ENCODE results near the gene GFPT1. TPM values are rescaled to one million over a fixed set of nuclear protein-coding genes. Genes with fewer than 3 reads are reported as not detected.

GFPT1 gene
- total and polyA plus RNA-seq, 2 donors from 2014 or later, result 9.5 to 43.1 TPM

DNA sequence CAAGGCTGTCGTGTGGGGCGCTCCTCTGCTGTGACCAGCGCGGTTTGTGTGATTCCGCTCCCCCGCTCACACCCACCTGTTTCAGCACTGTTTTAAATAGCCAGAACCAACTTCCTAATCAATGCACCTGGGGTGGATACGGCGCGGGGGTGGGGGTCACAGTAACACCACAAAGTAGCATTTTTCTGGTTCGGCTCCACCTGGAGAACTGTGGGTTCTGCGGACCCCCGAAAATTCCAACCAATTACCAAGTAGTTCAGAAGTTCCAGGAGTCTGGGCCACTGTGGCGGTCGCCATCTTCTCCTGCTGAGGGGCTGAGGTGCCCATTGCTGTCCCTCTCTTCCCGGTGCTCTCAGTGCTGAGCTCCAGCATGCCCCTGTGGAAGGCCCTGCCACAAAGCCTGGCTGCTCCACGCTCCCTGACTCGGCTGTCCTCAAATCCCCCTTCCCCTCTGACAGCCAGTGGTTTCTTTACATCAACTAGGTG, 79.4 kb downstream of the GFPT1 start:
- H3K36me3 ChIP-seq (ENCODE audit: control insufficient read depth in 2 of 3, insufficient read depth in 3 of 3, low read length in 3 of 3), result no peaks in the 10 kb centered on the region
- H3K4me3 ChIP-seq (ENCODE audit: low read length in 3 of 3), result peak overlapping the region in 1 of 3 donors; percentile 64
- H3K27ac ChIP-seq (ENCODE audit: low read depth in 2 of 2, low read length in 2 of 2), result no peak overlapping the region
- peaks cover 0 to 13% (median 0%) of the 10 kb centered on the region in 3 donors for H3K4me1 ChIP-seq (ENCODE audit: control insufficient read depth in 2 of 3, insufficient read depth in 2 of 3, low read depth in 1 of 3, low read length in 3 of 3)
- TF ChIP-seq, protein P1, sequence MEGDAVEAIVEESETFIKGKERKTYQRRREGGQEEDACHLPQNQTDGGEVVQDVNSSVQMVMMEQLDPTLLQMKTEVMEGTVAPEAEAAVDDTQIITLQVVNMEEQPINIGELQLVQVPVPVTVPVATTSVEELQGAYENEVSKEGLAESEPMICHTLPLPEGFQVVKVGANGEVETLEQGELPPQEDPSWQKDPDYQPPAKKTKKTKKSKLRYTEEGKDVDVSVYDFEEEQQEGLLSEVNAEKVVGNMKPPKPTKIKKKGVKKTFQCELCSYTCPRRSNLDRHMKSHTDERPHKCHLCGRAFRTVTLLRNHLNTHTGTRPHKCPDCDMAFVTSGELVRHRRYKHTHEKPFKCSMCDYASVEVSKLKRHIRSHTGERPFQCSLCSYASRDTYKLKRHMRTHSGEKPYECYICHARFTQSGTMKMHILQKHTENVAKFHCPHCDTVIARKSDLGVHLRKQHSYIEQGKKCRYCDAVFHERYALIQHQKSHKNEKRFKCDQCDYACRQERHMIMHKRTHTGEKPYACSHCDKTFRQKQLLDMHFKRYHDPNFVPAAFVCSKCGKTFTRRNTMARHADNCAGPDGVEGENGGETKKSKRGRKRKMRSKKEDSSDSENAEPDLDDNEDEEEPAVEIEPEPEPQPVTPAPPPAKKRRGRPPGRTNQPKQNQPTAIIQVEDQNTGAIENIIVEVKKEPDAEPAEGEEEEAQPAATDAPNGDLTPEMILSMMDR (IDR thresholded peaks at IDR 0.05; ENCODE audit: borderline replicate concordance, extremely low read depth, insufficient read depth), result no peak
- no peak overlapping the region for H3K9ac ChIP-seq (ENCODE audit: low read length in 3 of 3)
- H3K9me3 ChIP-seq (ENCODE audit: control insufficient read depth in 2 of 3, insufficient read depth in 1 of 3, low read length in 3 of 3), result no peaks in the 10 kb centered on the region
- H3K27me3 ChIP-seq (ENCODE audit: control insufficient read depth, insufficient read depth, low read length), result no peaks in the 10 kb centered on the region
- intact Hi-C loops (cut with DNase I), result no loop called here
- no peak for DNase-seq
- FAIRE-seq, result no peak

DNA sequence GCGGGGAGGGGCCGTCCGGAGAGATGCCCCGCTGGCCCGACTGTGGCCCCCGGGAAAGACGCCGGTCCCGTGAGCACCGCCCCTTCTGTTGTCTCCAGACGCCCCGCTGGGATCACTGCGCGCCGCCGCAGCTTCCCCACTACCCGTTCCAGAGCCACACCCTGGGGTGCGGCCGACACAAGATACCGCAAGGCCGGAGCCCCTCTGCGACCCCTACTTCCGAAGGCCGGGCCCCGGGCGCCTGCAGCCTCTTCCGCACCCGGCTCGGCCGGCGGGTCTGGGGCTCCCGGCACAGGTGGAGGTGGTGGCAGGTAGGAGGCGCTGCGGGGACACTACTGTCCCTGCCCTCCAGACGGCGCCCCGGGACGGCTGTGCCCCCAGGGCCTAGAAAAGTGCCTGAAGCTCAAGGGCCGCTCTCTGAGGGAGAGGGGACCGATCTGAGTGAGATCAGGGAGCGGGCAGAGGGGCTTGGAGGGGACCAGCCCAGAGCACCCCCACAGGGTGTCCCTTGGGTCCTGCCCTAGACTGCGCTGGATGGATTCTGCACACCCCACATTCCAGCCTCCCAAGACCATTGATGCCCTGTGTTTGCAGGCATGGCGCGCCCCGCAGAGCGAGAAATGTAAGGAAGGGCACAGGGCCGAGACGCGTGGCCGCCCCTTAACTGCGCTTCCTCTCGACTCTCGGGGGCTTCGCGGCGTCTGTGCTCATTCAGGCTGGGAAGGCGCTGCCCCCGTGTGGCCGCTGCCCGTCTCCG, 80.0 kb downstream of the GFPT1 start:
- Histone ChIP-seq H3K36me3 (ENCODE audit: control insufficient read depth in 2 of 3, insufficient read depth in 3 of 3, low read length in 3 of 3) (no peaks in the 10 kb centered on the region), H3K9ac (ENCODE audit: low read length in 3 of 3) (peak overlapping the region; percentile 38 to 69 (median 54)), H3K9me3 (ENCODE audit: control insufficient read depth in 2 of 3, insufficient read depth in 1 of 3, low read length in 3 of 3) (no peaks in the 10 kb centered on the region), H3K27me3 (ENCODE audit: control insufficient read depth, insufficient read depth, low read length) (no peaks in the 10 kb centered on the region), H3K4me1 (ENCODE audit: control insufficient read depth in 2 of 3, insufficient read depth in 2 of 3, low read depth in 1 of 3, low read length in 3 of 3) (peaks cover 0 to 13% (median 0%) of the 10 kb centered on the region in 3 donors), H3K27ac (ENCODE audit: low read depth in 2 of 2, low read length in 2 of 2) (peak overlapping the region in 1 of 2 donors; percentile 45), H3K4me3 (ENCODE audit: low read length in 3 of 3) (peak overlapping the region; percentile 49 to 64 (median 56))
- TF ChIP-seq, protein P1 (IDR thresholded peaks at IDR 0.05; ENCODE audit: borderline replicate concordance, extremely low read depth, insufficient read depth), result peak; percentile 90
- no peak for FAIRE-seq
- intact Hi-C loops (cut with DNase I), result no loop called here
- peak; percentile 90 to 95 (median 92) for DNase-seq

DNA sequence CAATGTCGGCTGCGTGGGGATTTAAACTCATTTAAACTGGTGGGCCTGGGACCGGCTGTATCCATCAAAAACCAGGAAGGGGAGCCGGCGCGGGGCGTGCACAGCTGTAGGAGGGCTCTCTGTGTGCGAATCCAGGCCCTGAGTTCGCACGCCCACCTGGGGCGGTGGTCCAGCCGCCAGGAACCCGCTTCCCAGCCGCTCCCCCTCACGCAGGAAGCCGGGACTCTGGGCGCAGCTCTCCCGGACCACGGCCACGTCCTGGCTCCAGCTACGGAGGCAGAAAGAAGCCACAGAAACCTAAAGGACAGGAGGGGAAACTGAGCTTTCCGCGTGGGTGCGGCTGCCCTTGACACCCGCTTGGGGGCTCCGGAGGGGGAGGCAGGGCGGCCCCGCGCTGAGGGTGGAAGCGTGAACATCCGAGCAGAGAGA, 80.6 kb downstream of the GFPT1 start:
- peak in 3 of 5 donors; percentile 40 to 63 (median 57) for DNase-seq
- peak overlapping the region; percentile 18 to 64 (median 26) for H3K4me3 ChIP-seq (ENCODE audit: low read length in 3 of 3)
- H3K9ac ChIP-seq (ENCODE audit: low read length in 3 of 3), result no peak overlapping the region
- no peaks in the 10 kb centered on the region for H3K9me3 ChIP-seq (ENCODE audit: control insufficient read depth in 2 of 3, insufficient read depth in 1 of 3, low read length in 3 of 3)
- peak overlapping the region in 1 of 2 donors; percentile 28 for H3K27ac ChIP-seq (ENCODE audit: low read depth in 2 of 2, low read length in 2 of 2)
- FAIRE-seq, result no peak
- H3K36me3 ChIP-seq (ENCODE audit: control insufficient read depth in 2 of 3, insufficient read depth in 3 of 3, low read length in 3 of 3), result no peaks in the 10 kb centered on the region
- H3K27me3 ChIP-seq (ENCODE audit: control insufficient read depth, insufficient read depth, low read length), result no peaks in the 10 kb centered on the region
- H3K4me1 ChIP-seq (ENCODE audit: control insufficient read depth in 2 of 3, insufficient read depth in 2 of 3, low read depth in 1 of 3, low read length in 3 of 3), result peaks cover 0 to 13% (median 0%) of the 10 kb centered on the region in 3 donors
- intact Hi-C loops (cut with DNase I), result no loop called here
- TF ChIP-seq, protein P1 (IDR thresholded peaks at IDR 0.05; ENCODE audit: borderline replicate concordance, extremely low read depth, insufficient read depth), result no peak
